Measurements from ENCODE around the gene URM1.

DNA sequence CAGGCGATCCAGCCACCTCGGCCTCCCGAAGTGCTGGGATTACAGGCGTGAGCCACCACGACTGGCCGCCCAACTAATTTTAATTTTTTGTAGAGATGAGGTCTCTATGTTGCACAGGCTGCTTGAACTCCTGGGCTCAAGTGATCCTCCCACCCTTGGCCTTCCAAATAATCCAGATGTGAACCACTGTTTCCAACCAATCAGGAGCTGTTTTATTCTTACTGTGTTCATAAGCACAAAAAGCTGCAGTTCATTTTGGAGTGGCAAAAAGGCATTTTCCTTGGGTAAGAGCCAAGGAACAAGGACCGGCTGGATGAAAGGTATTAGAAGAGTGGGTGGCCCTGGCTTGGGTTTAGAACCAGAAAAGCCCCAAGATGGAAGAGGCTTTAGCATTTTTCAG lies 36.0 kb upstream of the URM1 start:
- TF ChIP-seq, protein P1, sequence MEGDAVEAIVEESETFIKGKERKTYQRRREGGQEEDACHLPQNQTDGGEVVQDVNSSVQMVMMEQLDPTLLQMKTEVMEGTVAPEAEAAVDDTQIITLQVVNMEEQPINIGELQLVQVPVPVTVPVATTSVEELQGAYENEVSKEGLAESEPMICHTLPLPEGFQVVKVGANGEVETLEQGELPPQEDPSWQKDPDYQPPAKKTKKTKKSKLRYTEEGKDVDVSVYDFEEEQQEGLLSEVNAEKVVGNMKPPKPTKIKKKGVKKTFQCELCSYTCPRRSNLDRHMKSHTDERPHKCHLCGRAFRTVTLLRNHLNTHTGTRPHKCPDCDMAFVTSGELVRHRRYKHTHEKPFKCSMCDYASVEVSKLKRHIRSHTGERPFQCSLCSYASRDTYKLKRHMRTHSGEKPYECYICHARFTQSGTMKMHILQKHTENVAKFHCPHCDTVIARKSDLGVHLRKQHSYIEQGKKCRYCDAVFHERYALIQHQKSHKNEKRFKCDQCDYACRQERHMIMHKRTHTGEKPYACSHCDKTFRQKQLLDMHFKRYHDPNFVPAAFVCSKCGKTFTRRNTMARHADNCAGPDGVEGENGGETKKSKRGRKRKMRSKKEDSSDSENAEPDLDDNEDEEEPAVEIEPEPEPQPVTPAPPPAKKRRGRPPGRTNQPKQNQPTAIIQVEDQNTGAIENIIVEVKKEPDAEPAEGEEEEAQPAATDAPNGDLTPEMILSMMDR (conservative IDR thresholded peaks at IDR 0.05; ENCODE audit: low read length), result no peak
- TF ChIP-seq EZH2phosphoT487 (IDR thresholded peaks at IDR 0.05; ENCODE audit: borderline replicate concordance), result no peak

Measured in Loucy (cell line).